Superior temporal gyrus (tissue), 1 donor: ENCODE data around the gene DHPS.
"Not testable (repeated sequence)": the region's sequence is repeated elsewhere in the genome, so short reads cannot be mapped to it uniquely, and the experiment has no call there.

Experiments used
- DNase-seq: peaks from one replicate; pipeline ENCODE4 v3.0.0-alpha.2; 2016; ENCODE audit errors: extremely low spot score

DHPS gene

DNA sequence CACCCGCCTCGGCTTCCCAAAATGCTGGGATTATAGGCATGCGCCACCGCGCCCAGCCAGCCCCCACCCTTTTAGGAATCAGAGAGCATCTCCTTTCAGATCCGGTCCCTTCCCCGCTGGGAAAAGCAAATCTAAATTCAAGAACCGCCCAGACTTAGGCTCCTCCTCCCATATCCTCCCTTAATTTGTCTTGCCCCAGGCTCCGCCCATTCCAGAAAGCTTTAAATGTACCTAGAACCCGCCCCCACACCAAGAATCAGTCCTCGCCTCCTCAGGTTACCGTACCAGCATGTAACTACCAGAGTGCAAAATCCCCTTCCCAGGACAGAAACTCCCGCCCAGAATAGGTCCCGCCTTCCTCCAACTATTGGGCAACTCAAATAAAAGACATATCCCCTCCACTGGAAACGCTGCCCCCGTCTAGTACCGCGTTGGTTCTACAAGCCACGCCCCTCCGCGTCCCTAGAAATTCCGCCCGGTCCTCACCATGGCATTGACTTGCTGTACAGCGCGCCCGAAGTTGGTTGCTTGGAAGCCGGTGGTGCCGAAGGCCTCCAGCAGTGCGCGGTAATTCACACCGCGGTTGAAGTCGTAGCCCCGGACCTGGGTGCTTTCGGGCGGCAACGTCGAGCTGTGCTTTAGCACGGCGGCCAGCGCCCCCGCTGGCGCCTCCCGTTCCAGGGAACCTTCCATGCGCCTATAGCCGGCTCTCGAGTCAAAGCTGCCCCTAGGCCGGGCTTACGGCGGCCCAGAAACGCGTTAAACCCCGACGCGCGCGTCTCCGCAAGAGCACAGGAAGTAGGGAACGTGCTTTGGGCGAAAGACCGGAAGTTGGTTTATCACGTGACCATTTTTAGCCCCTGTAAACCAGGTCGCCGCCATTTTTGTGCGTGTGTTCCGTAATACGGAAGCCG is at the start of gene DHPS:
Gene DHPS (minus strand): TSS at position 807 of the 914 bp plus-strand sequence. CDS start 114 bp downstream, at position 693.
- DNase-seq: peak; percentile 99

- DNase-seq: no peak
Measured at GRCh38 chr19:12731337-12731736, 49.7 kb upstream of the DHPS start.

DNA sequence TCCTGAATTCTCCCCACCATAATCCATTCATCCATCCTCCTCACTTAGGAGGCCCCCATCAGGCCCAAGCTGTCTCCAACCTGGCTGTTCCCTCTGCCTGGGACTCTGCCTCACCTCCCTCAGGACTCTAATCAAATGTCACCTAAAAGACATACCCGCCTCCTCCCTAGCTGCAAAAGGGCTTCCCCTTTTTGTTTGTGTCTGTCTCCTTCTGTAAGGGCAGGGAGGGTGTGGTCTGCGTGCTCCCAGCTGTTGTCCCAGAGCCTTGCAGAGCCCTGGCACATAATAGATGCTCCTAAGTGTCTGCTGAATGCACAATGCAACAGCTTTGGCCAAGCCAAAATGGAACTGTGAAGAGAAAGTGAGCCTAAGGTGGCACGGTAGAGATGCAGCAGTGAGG is 48.4 kb upstream of the DHPS start:
- no peak for DNase-seq

DNA sequence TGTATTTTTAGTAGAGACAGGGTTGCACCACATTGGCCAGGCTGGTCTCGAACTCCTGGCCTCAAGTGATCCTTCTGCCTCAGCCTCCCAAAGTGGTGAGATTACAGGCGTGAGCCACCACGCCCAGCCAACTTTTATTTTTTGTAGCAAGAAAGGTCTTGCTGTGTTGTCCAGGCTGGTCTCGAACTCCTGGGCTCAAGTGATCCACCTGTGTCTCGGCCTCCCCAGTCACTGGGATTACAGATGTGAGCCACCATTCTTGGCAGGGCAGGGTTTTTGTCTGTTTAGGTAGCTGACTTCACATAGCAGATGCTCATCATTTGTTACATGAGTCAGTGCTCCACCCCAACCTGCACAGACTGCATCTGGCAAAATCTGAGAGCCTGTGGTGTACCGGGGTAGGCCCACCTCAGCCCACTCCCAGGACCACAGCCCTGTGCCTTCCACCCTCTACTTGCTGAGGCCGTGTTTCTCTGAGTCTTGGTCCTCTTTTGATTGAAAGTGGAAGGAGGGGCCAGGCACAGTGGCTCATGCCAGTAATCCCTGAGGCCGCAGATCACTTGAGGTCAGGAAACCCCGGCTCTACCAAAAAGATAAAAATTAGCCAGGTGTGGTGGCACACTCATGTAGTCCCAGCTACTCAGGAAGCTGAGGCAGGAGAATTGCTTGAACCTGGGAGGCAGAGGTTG is 46.2 kb upstream of the DHPS start:
- DNase-seq: no peak

DNA sequence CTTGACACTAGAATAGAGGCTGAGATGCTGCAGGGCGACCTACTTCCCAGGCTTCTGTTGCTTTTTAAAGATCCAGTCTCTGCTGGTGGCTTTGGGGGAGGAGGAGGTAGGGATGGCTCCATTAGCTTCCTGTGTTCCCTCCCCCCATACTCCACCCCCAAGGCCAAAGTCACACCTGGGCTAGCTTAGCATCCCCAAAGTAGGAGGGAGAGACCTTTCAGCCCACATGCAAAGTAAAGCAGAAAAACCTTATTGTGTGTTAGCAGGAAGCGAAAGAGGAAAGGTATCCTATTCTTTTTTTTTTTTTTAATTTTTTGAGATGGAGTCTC is 45.3 kb upstream of the DHPS start:
- no peak for DNase-seq

GRCh38 chr19:12725612-12726011 is 43.9 kb upstream of the DHPS start:
- DNase-seq: not testable (repeated sequence)

GRCh38 chr19:12723641-12724426 is 42.2 kb upstream of the DHPS start, which contains the start of gene TNPO2:
Gene TNPO2, minus strand, starts transcription at chr19:12723932. Its CDS starts 2,955 bp downstream, at chr19:12720977.
- peak; percentile 64 for DNase-seq

GRCh38 chr19:12723381-12723640 is 41.6 kb upstream of the DHPS start:
- no peak for DNase-seq

DNA sequence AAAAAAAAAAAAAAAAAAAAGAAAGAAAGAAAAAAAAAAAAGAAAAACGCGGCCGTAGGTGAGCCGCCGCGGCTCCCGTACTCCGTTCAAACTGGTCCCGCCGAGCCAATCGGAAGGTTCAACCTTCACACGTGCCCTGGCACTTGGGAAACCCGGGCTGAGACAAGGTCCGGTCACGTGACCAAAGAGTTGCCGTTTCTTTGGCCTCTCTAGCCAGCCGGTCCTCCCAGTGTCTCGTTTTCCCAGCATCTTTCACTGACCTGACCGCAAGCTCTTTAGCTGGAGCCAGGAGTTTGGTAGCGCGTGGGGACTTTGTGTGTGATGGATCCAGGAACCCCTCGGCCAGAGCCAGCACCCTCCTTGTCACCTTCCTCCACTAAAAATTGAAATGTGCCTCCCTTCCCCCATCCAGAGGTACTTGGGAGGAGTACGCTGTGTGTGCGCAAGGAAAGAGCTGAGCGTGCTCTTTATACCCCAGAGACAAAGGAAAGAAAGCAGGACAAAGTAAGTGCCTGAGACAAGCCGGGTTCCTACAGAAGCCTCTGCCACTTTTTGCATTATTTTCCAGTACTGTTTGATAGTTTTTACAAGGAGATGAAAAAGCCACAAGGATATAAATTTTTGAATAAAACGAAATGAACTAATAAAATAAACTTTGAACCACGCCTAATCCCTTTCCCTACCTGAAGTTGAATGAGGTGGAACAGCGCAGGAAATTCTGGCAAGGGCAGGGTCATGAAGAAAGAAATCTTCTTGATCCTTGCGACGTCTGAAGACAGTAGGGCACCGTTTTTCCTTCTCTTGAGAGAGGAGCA is 41.1 kb upstream of the DHPS start:
- DNase-seq: peak; percentile 99

- DNase-seq: peak; percentile 14
Measured at GRCh38 chr19:12721656-12722565, 40.2 kb upstream of the DHPS start.

DNA sequence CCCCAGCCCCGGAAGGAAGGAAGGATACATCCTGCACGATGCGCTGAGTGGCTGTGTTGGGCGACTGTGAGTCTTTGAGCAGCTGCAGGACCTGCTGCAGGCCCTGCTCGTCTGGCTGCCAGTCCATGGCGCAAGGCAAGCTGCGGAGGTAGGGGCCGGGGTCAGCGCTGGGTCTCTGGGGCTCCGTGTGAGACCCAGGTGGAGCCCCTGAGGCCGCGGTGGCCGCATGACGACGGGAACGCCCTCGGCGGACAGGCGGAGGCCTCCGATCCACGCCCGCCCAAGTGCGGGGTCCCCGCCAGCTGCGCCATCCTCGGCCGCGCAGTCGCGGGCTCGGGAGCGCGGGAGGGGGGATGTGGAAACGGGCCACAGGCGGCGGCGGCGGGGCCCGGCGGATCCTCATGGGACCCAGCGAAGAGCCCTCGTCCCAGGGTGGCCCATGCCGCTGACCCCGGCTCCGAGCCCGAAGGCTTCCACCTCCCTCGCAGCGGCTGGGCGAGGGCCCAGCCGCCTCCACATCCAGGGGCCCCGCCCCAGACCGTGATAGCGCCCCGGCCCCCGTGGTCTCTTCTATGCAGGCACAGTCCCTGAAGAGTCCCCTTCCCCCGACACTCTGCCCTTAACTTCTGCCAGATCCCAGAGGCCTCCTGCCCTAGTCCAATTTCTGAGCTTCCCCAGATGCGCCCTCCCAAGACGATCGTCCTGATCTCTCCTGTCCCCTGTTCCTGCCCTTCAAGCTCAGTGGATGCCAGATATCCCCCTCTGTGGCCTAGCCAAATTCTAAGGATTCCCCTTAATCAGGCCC is 39.4 kb upstream of the DHPS start:
- peak; percentile 10 for DNase-seq

DNA sequence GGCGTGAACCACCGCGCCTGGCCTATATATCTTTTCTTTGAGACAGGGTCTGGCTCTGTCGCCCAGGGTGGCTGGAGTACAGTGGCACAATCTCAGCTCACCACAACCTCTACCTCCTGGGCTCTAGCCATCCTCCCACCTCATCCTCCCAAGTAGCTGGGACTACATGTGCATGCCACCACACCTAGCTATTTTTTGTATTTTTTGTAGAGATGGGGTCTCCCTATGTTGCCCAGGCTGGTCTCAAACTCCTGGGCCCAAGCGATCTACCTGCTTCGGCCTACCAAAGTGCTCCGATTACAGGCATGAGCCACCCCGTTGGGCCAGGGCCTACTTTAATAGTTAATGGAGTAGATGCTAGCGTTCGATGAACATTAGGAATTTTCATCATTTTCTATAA is 38.6 kb upstream of the DHPS start:
- no peak for DNase-seq

DNA sequence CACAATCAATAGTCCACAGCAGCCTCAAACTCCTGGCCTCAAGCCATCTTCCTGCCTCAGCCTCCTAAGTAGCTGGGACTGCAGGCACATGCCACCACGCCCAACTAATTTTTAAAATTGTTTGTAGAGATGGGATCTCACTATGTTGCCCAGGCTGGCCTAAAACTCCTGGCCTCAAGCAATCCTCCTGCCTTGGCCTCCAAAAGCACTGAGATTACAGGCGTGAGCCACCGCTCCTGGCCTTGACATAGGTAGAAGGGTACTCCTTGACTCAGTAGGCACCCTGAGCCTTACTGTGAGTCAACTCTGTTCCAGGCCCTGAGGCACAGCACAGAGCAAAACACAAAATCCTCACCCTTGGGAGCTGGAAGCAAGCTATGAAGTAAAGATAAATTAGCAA is 34.2 kb upstream of the DHPS start:
- no peak for DNase-seq

- no peak for DNase-seq
Measured at GRCh38 chr19:12715102-12715501, 33.4 kb upstream of the DHPS start.

GRCh38 chr19:12713304-12713703 is 31.6 kb upstream of the DHPS start:
- DNase-seq: not testable (repeated sequence)

GRCh38 chr19:12712077-12712476 is 30.4 kb upstream of the DHPS start:
- not testable (repeated sequence) for DNase-seq

DNA sequence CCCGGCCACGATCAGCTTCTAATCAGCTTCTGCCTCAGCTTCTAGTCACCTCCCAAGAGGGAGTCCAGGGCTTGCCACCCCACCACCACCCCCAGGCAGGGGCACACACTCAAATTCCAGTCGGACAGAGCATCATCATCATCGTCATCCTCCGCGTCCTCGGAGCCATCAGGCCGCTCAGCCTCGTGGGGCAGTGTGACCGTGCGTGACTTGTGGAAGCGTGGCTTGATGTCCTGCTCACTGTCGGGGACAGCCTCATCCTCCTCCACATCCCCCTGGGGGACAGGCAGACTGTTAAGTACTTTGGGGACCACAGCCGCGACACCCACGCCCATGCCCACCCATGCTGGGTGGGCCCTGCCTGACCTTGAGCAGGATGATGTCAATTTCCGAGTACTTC is 29.5 kb upstream of the DHPS start:
- no peak for DNase-seq

GRCh38 chr19:12708641-12709040 is 27.0 kb upstream of the DHPS start:
- no peak for DNase-seq

DNA sequence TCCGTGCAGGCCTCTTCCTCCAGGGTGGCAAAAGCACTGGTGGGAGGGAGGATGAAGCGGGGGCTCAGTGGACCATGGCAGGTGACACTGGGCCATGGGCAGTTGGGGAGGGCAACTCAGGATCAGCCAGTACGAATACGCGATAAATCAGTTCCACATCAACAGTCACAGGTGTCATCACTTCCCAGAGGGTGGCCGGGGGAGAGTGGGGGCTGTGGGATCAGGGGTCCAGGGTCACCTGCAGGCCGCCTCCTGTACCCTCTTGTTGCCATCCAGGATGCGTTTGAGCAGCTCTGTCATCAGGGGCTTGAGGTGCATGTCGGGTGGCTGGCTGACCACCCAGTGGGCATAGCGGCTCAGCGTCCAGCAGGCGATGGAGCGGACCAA is 24.6 kb upstream of the DHPS start:
- DNase-seq: no peak
